Middle frontal gyrus (tissue), 1 donor: Measurements from ENCODE around the gene FLT4.
"Not testable (repeated sequence)": the region's sequence is repeated elsewhere in the genome, so short reads cannot be mapped to it uniquely, and the experiment has no call there.

Source experiments
- DNase-seq: peaks from one replicate; pipeline ENCODE4 v3.0.0-alpha.2; 2015; ENCODE audit warnings: low spot score; ENCODE audit errors: extremely low spot score

FLT4 gene

GRCh38 chr5:180670586-180671359 lies 21.4 kb upstream of the FLT4 start:
- DNase-seq = peak; percentile 66

DNA sequence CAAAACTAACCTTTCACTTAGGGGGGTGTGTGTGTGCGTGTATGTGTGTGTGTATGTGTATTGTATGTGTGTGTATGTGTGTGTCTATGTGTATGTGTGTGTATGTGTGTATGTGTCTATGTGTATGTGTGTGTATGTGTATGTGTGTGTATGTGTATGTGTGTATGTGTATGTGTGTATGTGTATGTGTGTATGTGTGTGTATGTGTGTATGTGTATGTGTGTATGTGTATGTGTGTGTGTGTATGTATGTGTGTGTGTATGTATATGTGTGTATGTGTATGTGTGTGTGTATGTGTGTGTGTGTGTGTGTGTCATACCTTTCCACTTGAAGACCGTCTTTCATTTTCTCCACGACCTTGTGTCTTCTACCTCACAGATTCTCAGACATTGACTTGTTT lies 20.8 kb upstream of the FLT4 start:
- DNase-seq = no peak

DNA sequence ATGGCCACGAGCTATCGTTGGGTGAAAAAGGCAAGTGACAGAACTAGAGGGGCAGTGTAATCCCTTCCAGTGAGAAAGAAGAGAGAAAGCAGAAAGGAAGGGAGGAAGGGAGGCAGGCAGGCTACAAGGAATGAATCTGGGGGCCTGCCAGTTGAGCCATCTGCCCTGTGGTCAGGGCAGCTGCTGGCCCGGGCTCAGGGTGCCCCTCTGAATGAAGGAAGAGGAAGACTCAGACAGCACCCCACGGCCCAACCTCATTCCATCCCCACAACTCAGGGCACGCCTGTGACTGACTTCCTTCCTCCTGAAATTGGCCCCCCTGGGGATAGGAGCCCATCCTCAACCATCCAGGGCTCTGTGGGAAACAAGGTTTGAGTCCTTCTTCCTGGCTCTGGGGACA lies 20.3 kb upstream of the FLT4 start:
- no peak for DNase-seq

DNA sequence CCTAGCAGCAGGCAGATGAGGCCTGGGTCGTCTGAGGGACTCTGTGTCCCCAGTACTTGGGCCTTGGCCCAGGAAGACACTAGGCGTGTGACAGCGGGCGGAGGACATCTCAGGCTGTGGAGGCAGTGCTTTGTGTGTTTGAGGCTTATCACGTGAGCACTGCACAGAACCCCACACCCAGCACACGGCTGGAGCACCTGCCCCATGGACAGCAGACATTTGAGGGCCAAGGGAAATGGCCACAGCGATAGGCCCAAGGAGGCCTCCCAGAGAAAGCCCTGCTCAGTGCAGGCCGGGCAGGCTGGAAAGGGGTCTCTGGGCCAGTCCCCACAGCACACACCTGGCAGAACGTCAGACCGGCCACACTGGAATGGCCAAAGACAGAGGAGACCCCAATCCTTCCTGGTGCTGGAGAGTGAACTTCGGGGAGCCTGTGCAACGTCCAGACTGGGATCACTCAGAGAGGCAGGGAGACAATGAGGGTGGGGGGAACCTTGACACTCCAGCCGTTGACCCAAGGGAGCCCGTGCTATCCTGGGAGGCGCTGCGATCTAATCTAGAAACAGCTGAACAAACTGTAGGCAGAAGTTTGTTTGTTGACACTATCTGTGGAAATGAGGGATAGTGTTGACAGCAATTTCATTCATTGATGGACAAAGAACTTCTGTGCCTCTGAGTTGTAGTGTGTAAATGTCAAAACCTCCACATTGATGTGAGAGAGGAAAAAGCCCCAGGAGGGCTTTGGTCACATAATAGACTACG lies 19.6 kb upstream of the FLT4 start:
- no peak for DNase-seq

GRCh38 chr5:180666812-180667211 lies 17.4 kb upstream of the FLT4 start:
- DNase-seq = no peak

GRCh38 chr5:180665682-180666404 lies 16.4 kb upstream of the FLT4 start:
- DNase-seq = no peak

- DNase-seq = no peak
Measured at GRCh38 chr5:180658774-180659564, 9.6 kb upstream of the FLT4 start.

- not testable (repeated sequence) for DNase-seq
Measured at GRCh38 chr5:180655243-180655642, 5.8 kb upstream of the FLT4 start.

DNA sequence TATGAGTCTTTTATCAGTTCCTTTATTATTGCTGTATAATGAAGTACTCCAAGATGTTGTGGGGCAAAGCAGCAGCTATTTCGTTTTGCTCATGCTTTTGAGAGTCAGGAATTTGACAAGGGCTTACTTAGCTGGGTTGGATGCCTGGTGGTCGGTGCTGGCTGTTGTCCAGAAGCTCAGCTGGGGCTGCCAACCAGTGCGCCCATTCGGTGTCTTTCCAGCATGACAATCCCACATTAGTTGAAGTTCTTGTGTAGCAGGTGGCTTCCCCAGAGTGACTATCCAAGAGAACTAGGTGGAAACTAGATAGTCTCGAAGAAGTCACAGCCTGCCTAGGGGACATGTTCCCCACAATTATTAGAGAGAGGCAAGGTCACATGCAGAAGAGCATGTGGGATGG lies 3.4 kb upstream of the FLT4 start:
- no peak for DNase-seq

- no peak for DNase-seq
Measured at GRCh38 chr5:180652346-180652745, 2.9 kb upstream of the FLT4 start.

DNA sequence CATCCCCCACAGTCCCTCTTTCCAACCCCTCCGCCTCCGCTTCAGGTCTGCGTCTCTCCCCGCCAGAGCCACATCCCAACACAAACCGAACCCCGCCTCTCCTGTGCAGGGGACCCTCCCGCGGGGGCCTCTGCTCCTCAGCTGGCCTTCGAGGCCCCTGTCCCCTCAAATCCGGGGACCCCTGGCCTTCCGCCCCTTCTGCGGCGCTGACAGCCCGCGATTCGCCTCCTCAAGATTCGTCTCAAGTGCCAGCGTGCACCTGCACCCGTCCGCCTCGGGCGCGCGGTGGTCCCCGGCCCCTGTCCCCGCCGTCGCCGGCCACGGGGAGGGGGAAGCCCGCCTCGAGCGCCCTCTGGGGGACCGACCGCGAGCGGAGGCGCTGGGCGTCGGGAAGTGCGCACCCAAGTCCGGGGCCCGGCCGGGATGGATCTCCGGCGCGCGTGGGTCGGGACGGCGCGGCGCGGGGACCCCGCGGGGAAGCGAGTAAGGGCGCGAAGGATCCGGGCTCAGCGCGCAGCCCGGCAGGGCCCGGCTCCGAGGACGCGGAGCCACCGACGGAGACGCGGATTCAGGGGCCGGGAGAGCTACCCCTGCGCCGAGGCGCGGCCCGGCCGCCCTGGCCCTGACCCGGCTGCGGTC lies 623 bp downstream of the FLT4 start:
- DNase-seq = no peak

DNA sequence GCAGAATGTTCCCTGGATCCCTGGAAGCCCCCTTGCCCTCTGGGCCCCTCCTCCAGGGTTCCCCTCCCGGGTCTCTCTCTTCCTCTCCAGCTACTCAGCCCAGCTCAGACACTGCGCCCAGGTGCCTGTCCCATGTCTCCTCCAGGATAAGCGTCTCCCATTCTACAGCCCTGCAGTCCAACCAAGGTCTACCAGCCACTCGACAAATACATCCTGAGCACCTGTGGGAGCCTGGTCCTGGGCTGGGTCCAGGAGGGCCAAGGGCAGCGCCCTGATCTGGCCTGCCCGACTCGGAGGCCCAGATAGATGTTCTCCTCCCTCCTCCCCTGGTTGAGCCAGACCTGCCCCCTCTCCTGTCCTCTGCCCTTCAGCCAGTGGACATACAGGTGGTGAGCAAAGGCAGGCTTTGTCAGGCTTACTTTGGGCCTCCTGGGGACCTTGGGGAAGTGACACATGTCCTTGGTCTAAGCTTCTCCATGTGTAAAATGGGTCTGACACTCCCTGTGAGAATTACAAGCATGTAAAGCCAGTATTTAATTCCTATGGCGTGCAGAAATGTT lies 1.4 kb downstream of the FLT4 start:
- no peak for DNase-seq

DNA sequence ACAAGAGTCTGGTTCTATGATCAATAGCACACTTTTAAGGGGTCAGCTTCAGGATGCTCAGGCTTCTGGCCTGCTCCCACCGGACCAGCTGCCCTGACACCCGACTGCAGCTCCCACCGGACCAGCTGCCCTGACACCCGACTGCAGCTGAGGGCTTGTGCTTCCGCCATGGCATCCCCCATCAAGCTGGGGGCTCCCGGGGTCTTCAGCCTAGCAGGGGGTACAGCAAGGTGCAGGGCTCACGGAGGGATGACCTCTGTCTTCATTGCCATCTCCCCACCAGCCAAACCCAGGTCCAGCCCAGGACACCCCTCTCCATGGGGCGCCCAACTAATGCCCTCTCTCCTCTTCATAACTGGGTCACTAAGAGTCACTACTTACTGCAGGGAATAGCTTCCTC lies 1.9 kb downstream of the FLT4 start:
- no peak for DNase-seq

GRCh38 chr5:180646963-180647305 lies 2.5 kb downstream of the FLT4 start:
- DNase-seq = no peak

DNA sequence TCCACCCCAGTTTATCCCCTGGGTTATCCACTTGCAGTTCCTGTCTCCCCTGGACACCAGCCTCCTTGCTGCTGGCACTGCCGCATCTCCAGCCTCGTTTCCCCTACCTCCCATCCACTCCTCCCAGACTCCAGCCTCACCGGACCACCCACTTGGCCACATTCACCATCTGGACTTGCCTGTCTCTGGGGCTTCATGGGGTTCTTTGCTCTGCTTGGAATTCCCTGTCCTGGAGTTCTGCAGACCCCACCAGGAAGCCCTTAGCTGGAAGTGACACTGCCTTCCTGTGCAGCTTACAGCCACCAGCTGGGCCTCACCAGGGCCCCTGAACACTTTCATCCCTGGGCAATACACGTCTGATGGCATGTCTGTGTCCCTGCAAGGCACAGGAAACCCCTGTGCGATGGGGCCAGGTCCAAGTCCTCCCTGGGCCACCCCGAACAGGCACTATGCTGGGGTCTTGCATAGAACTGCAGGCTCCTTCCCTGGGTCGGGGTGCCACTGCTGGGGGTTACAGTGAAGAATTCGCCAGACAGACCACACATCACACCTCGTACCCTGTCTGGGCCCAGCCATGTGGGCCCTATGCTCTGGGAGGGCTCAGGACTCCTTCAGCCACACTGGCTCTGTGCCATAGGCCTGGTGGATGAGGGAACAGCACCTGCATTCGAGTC lies 3.0 kb downstream of the FLT4 start:
- DNase-seq = no peak

DNA sequence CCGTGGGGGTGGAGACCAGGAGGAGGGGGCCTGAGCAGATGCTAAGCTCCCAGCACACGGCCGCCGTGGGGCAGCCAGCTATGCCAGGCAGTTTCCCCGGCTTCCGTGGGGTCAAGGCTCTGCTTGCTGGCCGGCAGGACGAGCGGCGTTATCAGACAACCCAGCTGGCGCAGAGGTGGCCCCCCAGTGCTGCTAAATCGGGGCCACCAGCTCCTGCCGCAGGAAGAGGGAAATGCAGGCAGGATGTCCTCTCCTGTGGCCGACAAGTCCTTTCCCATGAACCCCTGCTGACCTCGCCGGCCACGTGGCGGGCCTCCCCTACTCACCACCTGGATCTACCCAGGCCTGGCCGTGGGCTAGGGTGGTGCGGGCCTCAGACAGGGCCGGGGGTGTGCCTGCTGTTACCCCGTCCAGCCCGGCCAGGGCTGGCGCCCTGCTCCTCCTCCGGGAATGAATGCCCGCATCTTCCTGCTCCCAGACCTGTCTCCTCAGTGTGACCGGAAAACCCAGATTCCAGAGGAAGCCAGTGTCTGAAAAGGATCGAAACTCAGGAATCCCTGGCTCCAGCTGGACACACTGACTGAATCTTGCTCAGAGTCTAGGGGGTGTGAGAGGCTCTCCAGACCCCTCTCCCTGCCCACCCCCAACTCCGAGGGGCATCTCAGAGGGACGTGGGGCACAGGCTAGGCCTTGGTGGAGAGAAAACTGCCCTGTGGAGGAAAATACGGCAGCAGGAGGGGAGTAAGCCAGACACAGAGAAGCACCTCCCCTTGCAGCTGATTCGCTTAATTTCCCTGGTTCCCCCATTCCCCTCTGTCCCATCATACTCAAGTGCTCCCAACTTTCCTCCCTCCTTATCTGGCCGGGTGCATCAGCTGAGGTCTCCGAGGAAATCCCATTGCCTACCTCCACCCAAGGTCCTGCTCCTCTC lies 3.9 kb downstream of the FLT4 start:
- no peak for DNase-seq

- DNase-seq = no peak
Measured at GRCh38 chr5:180644825-180645273, 4.6 kb downstream of the FLT4 start.

DNA sequence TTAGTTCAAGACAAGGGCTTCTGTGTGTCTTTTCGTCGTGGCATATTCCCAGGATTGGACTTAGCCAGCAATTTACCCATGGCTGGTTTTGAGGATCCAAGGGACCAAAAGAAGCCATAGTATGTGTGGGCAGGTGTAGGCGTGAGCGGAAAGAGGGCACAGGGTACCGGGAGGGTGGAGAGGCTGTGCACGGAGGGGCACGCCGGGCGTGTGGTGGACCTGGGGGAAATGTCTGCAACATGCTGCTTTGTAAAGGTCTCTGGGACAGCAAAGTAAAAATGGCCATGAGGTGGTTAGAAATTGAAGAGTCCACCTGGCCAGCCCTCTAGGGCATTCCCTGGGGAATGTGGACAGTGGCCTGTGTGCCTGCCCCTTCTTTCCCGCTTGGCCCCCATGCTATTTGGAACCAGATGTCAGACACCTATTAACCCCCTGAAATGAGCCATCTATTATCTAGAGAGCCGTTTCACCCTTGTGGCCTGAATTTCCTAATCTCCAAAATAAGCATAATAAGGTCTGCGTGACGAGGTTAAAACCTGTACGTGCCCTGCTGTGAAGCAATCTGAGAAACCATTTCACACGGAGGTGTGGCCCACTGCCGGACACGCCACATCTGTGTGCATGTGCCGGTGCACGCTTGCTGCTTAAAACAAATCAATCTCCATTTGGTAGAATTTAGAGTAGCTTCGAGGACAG lies 5.1 kb downstream of the FLT4 start:
- no peak for DNase-seq
